Activated CD4-positive, alpha-beta T cell treated with anti-CD3 and anti-CD28 coated beads, Interleukin-2, amount 50 U/mL, for 48 hours (primary cell): Measurements from ENCODE around the gene NPHP4.
"Not testable (repeated sequence)": the region's sequence is repeated elsewhere in the genome, so short reads cannot be mapped to it uniquely, and the experiment has no call there.

ENCODE experiments used
- DNase-seq, 2 experiments: peaks; one replicate each; pipeline ENCODE4 v3.0.0-alpha.2; 2020

NPHP4 gene

GRCh38 chr1:5927506-5928370, 64.5 kb downstream of the NPHP4 start:
- DNase-seq = no peak

- no peak for DNase-seq
These were observed 65.4 kb downstream of the NPHP4 start for GRCh38 chr1:5926686-5927435.

- DNase-seq = not testable (repeated sequence)
These were observed 69.4 kb downstream of the NPHP4 start for GRCh38 chr1:5922700-5923330.

- DNase-seq = no peak
These were observed 70.6 kb downstream of the NPHP4 start for GRCh38 chr1:5921671-5922070.

- no peak for DNase-seq
These were observed 71.1 kb downstream of the NPHP4 start for GRCh38 chr1:5921129-5921528.

- DNase-seq = no peak
These were observed 72.0 kb downstream of the NPHP4 start for GRCh38 chr1:5920201-5920600.

- no peak for DNase-seq
These were observed 74.0 kb downstream of the NPHP4 start for GRCh38 chr1:5918275-5918649.

GRCh38 chr1:5917591-5918274, 74.5 kb downstream of the NPHP4 start:
- no peak for DNase-seq

- DNase-seq = no peak
These were observed 75.0 kb downstream of the NPHP4 start for GRCh38 chr1:5917281-5917590.

GRCh38 chr1:5916572-5917280, 75.5 kb downstream of the NPHP4 start:
- DNase-seq = no peak

GRCh38 chr1:5915587-5916571, 76.3 kb downstream of the NPHP4 start:
- DNase-seq = peak; percentile 26 to 39

GRCh38 chr1:5914676-5915365, 77.4 kb downstream of the NPHP4 start:
- DNase-seq = no peak

- DNase-seq = no peak
These were observed 78.3 kb downstream of the NPHP4 start for GRCh38 chr1:5913876-5914275.

GRCh38 chr1:5913078-5913845, 79.0 kb downstream of the NPHP4 start:
- no peak for DNase-seq

- DNase-seq = no peak
These were observed 80.4 kb downstream of the NPHP4 start for GRCh38 chr1:5911871-5912271.

GRCh38 chr1:5911157-5911556, 81.1 kb downstream of the NPHP4 start:
- DNase-seq = no peak

- no peak for DNase-seq
These were observed 81.6 kb downstream of the NPHP4 start for GRCh38 chr1:5910666-5911065.

GRCh38 chr1:5910276-5910620, 82.0 kb downstream of the NPHP4 start:
- DNase-seq = no peak

GRCh38 chr1:5909576-5910275, 82.5 kb downstream of the NPHP4 start:
- no peak for DNase-seq
